SW 1271 (cell line): ENCODE measurements around the gene ATG16L2.
"Not testable (repeated sequence)": the region's sequence is repeated elsewhere in the genome, so short reads cannot be mapped to it uniquely, and the experiment has no call there.

Experiments
- DNase-seq, 2 experiments: peaks; one replicate each; lab custom pipeline; 2025; lab: John Stamatoyannopoulos, UW

ATG16L2 gene

GRCh38 chr11:72844356-72844755 is 30.1 kb downstream of the ATG16L2 start:
- DNase-seq: no peak

GRCh38 chr11:72848846-72849466 is 34.7 kb downstream of the ATG16L2 start:
- DNase-seq: peak in 1 of 2 experiments; percentile 18

GRCh38 chr11:72850832-72851231 is 36.6 kb downstream of the ATG16L2 start:
- no peak for DNase-seq

GRCh38 chr11:72851726-72852125 is 37.5 kb downstream of the ATG16L2 start:
- no peak for DNase-seq

GRCh38 chr11:72856065-72856464 is 41.9 kb downstream of the ATG16L2 start:
- DNase-seq: no peak

GRCh38 chr11:72856551-72857345 is 42.5 kb downstream of the ATG16L2 start:
- no peak for DNase-seq

- DNase-seq: not testable (repeated sequence)
Measured at GRCh38 chr11:72858267-72858666, 44.1 kb downstream of the ATG16L2 start.

- no peak for DNase-seq
Measured at GRCh38 chr11:72859126-72859525, 44.9 kb downstream of the ATG16L2 start.

DNA sequence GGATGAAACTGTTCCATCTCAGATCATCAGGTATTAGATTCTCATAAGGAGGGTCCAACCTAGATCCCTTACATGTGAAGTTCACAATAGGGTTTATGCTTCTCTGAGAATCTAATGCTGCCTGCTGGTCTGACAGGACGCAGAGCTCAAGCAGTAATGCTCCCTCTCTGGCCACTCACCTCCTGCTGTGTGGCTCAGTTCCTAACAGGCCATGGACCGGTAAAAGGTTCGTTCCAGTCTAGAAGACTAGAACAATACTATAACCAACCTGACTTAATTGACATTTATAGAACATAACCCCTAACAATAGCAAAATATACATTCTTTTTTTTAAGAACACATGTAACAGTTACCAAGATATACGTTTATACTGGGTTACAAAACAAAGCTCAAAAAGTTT is 45.8 kb downstream of the ATG16L2 start:
- DNase-seq: no peak

GRCh38 chr11:72860592-72860991 is 46.4 kb downstream of the ATG16L2 start:
- DNase-seq: no peak

- no peak for DNase-seq
Measured at GRCh38 chr11:72863091-72863490, 48.9 kb downstream of the ATG16L2 start.

DNA sequence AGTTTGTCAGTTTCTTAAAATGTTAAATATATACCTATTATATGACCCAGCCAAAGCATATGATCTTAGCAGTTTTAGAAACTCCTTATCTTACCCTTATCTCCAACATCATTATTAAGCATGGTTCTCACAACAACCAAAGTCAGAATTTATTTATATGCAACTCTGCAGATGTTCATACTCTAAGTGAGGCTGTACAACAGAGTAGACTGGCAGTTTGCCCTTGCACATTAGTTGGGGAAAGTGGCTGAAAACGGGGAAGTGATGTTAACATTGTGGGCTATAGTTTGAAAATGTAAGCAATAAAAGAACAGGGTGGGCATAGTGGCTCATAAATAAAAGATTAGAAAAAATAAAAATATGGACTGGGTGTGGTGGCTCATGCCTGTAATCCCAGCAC is 49.7 kb downstream of the ATG16L2 start:
- no peak for DNase-seq

- no peak for DNase-seq
Measured at GRCh38 chr11:72864702-72865655, 50.8 kb downstream of the ATG16L2 start.

DNA sequence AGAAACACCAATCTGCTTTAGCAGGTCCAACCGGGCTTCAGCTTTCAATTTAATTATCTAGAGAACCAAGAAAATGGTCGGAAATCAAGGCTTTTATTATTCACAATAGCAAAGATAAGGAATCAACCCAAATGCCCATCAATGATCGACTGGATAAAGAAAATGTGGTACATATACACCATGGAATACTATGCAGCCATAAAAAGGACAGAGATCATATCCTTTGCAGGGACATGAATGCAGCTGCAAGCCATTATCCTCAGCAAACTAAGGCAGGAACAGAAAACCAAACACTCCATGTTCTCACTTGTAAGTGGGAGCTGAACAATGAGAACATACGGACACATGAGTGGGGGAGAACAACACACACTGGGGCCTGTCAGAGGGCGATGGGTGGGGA is 53.8 kb downstream of the ATG16L2 start:
- DNase-seq: no peak

DNA sequence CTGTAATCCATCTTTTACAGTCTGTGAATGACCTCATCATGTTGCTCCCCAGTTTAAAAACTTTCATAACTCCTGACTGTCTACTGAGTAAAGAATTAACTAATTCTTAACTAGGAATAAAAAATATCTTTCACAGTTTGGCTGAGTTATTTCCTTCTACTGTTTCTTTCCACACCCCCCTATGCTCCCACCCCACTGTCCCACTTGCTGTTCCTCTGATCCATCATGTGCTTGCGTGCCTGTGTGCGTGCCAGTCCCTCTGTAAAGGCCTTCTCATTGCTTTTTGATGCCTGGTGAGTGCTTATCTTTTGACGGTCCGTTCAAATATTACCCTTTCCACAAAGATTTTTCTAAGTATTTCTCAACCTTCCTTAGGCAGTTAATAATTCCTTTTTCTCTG is 55.6 kb downstream of the ATG16L2 start:
- no peak for DNase-seq

- no peak for DNase-seq
Measured at GRCh38 chr11:72871119-72871518, 56.9 kb downstream of the ATG16L2 start.

GRCh38 chr11:72872012-72872411 is 57.8 kb downstream of the ATG16L2 start:
- DNase-seq: no peak

DNA sequence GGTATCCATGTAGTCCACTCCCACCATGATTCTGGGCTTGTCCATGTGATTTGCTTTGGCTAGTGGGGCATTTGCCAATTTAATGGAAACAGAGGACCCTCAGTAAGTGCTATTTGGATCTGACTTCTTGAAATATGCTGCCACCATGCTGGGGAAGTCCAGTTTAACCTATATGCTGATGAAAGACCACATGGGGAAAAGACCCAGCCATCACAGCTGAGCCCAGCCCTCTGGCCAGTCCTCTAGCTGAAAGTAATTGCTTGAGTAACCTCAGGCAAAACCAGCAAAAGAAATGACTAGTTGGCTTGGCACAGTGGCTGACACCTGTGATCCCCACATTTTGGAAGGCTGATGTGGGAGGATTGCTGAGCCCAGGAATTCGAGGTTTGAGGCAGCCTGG is 61.5 kb downstream of the ATG16L2 start:
- no peak for DNase-seq

GRCh38 chr11:72876147-72876546 is 61.9 kb downstream of the ATG16L2 start:
- no peak for DNase-seq
